PFSK-1 (cell line): Measurements from ENCODE around the gene APRT.
A peak's percentile ranks its signal among the peaks of the same experiment; 100 is the strongest.

ENCODE experiments used
- FOXP2 ChIP-seq: optimal IDR thresholded peaks from 2 replicates; pipeline ENCODE3; 2011; ENCODE audit warnings: borderline replicate concordance, control low read depth, inconsistent platforms; ENCODE audit not compliant: insufficient read depth; ENCODE audit errors: extremely low read length, extremely low read depth
- POLR2AphosphoS5 ChIP-seq: IDR thresholded peaks from 2 replicates; pipeline ENCODE4 v1.6.1; 2012; ENCODE audit warnings: low read depth, mild to moderate bottlenecking, control low read depth, low read length, moderate library complexity
- SIN3A ChIP-seq: IDR thresholded peaks from 2 replicates; pipeline ENCODE4 v1.6.1; 2012; ENCODE audit warnings: mild to moderate bottlenecking, low read length, moderate library complexity, borderline replicate concordance; ENCODE audit not compliant: insufficient read depth
- TAF1 ChIP-seq: IDR thresholded peaks from 2 replicates; pipeline ENCODE4 v1.6.1; 2012; ENCODE audit warnings: low read length, control low read depth, borderline replicate concordance; ENCODE audit not compliant: insufficient read depth
- TF ChIP-seq, protein P1 (sequence below), 2 experiments: IDR thresholded peaks; 2 replicates each; pipeline versions ENCODE4 v1.6.1 to v1.8.0; 2011 to 2012; ENCODE audit warnings: low read depth in 2 of 2, low read length in 2 of 2, control low read depth in 1 of 2, inconsistent platforms in 1 of 2, mild to moderate bottlenecking in 1 of 2, moderate library complexity in 1 of 2; ENCODE audit not compliant: insufficient read depth in 1 of 2

The APRT gene

DNA sequence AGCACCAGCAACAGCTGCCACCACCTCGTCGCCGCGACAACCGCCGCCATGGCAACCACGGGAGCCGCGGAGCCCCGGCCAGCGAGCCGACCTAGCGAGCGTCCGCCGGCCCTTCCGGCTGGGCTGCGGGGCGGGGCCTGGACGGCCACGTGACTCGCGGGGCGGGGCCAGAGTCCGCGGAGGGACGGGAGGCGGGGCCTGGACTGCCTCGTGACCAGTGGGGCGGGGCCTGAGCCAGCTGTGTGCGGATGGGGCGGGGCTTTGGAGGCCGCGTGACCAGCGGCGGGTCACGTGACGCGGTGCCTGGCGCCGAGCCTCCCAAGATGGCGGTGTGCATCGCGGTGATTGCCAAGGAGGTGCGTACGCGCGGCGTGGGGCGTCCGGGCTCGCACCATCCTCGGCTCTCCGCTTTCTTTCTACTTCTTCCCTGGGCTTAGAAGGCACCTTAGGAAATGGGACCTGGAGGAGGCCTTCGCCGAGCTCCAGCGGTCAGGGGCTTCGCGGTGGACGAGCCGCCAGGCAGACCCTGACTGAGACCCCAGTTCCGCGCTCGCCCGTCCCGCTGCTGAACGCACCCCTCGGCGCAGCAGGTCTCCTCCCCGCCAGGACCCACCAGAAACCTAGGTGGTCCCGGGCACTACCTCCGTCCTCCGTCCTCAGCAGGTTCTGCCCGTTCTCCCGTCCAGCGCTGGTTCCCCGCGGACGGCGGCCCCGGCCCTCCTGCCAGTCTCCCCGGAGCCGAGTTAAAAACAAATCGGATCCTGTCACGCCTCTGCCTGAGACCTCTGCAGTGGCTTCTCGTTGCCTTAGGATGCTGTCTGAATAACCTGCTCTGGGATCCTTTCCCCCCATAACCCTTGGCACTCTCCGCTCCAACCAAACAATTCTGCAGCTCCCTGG is 45.4 kb upstream of the APRT start, which contains the start of the genes GALNS and TRAPPC2L:
Gene GALNS (minus strand): TSS at position 120 of the 900 bp plus-strand sequence. CDS start 70 bp downstream, at position 50.
Gene TRAPPC2L (plus strand): TSS at position 300 of the 900 bp plus-strand sequence. CDS start 24 bp downstream, at position 324.
- TF ChIP-seq POLR2AphosphoS5 (peak; percentile 68; the same call in 1 of the 2 replicates), FOXP2 (peak; percentile 66), TAF1 (peak; percentile 78; the same call in 1 of the 2 replicates), SIN3A (no peak)
- TF ChIP-seq, protein P1, sequence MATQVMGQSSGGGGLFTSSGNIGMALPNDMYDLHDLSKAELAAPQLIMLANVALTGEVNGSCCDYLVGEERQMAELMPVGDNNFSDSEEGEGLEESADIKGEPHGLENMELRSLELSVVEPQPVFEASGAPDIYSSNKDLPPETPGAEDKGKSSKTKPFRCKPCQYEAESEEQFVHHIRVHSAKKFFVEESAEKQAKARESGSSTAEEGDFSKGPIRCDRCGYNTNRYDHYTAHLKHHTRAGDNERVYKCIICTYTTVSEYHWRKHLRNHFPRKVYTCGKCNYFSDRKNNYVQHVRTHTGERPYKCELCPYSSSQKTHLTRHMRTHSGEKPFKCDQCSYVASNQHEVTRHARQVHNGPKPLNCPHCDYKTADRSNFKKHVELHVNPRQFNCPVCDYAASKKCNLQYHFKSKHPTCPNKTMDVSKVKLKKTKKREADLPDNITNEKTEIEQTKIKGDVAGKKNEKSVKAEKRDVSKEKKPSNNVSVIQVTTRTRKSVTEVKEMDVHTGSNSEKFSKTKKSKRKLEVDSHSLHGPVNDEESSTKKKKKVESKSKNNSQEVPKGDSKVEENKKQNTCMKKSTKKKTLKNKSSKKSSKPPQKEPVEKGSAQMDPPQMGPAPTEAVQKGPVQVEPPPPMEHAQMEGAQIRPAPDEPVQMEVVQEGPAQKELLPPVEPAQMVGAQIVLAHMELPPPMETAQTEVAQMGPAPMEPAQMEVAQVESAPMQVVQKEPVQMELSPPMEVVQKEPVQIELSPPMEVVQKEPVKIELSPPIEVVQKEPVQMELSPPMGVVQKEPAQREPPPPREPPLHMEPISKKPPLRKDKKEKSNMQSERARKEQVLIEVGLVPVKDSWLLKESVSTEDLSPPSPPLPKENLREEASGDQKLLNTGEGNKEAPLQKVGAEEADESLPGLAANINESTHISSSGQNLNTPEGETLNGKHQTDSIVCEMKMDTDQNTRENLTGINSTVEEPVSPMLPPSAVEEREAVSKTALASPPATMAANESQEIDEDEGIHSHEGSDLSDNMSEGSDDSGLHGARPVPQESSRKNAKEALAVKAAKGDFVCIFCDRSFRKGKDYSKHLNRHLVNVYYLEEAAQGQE (IDR thresholded peaks at IDR 0.05; ENCODE audit: insufficient read depth in 1 of 2, low read depth in 2 of 2, low read length in 2 of 2) = no peak

DNA sequence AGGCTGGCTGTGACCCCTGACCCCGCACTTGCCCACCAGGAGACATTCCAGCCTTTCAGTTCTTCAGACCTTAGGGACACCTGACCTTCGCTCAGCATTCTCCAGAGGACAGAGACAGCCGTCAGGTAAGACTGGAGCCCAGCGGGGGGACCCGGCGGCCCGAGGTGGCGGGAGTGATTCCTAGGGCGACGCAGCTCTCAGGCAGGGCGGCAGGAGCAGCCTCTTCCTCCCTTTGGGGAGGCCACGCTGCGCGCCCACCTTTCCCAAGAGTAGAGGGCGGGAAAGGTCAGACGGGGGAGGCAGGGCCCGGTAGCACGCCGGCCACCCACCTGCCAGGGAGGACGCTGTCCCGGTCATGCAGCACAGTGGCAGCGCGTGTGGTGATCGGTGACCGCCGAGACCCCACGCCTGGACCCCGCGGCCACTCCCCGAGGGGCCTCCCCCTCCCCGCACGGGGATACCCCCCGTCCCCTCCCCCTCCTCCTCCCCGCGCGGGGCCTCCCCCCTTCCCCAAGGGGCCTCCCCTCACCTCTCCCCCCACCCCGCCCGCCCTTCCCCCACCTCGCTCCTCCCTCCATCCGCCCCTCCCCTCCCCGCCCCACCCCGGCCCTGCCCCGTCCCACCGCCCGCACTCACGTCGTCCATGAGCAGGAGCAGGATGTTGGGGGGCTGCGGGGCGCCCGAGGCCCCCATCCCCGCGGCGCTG is 44.5 kb upstream of the APRT start:
- TF ChIP-seq, protein P1 (IDR thresholded peaks at IDR 0.05; ENCODE audit: insufficient read depth in 1 of 2, low read depth in 2 of 2, low read length in 2 of 2) = no peak
- TF ChIP-seq POLR2AphosphoS5 = no peak

DNA sequence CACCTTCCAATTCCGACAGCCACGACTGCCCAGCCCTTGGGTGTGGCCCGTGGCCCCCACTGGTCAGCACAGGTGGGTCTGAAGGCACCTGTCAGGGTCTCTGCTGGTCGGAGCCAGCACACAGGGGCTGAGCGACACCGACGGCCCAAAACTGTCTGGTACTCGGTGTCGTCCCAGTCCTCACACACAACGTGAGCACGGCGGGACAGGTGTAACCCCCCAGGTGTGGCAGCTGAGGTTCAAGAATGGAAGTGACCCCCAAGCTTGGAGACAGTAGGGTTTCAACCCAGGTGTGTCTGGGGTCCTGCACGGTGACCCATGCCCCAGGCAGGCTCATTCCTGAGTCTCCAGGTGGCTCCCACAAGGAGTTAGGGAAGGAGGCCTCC is 44.0 kb upstream of the APRT start:
- TF ChIP-seq POLR2AphosphoS5 (no peak), FOXP2 (no peak), SIN3A (no peak), TAF1 (no peak)
- TF ChIP-seq, protein P1 (IDR thresholded peaks at IDR 0.05; ENCODE audit: insufficient read depth in 1 of 2, low read depth in 2 of 2, low read length in 2 of 2) = no peak

DNA sequence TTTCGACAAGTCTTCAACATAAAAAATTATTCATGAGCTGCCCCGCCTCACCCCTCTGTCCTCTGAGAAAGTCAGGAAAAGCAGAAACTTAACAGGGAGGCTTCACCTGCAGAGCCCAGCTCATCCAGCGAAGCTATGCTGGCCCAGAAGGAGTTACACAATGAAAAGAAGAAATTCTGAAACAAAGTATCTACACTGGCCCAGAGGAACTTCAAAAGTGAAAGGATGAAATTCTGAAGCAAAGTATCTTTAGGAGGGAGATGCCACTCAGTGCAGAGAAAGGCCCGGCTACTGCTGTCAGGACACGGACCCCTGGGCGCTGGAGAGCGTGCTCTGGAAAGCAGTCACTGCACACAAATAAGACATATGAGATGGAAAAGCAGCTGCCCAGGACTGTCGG is 43.4 kb upstream of the APRT start:
- TF ChIP-seq SIN3A (no peak), POLR2AphosphoS5 (no peak), TAF1 (no peak), FOXP2 (no peak)
- TF ChIP-seq, protein P1 (IDR thresholded peaks at IDR 0.05; ENCODE audit: insufficient read depth in 1 of 2, low read depth in 2 of 2, low read length in 2 of 2) = no peak
